Hepatic stellate cell (primary cell): ENCODE measurements around the gene FCHO2.
A peak's percentile ranks its signal among the peaks of the same experiment; 100 is the strongest.
"Not testable (repeated sequence)": the region's sequence is repeated elsewhere in the genome, so short reads cannot be mapped to it uniquely, and the experiment has no call there.

Experiments
- DNase-seq: peaks from one replicate; pipeline ENCODE4 v3.0.0; 2011; ENCODE audit warnings: low spot score

Gene FCHO2, protein sequence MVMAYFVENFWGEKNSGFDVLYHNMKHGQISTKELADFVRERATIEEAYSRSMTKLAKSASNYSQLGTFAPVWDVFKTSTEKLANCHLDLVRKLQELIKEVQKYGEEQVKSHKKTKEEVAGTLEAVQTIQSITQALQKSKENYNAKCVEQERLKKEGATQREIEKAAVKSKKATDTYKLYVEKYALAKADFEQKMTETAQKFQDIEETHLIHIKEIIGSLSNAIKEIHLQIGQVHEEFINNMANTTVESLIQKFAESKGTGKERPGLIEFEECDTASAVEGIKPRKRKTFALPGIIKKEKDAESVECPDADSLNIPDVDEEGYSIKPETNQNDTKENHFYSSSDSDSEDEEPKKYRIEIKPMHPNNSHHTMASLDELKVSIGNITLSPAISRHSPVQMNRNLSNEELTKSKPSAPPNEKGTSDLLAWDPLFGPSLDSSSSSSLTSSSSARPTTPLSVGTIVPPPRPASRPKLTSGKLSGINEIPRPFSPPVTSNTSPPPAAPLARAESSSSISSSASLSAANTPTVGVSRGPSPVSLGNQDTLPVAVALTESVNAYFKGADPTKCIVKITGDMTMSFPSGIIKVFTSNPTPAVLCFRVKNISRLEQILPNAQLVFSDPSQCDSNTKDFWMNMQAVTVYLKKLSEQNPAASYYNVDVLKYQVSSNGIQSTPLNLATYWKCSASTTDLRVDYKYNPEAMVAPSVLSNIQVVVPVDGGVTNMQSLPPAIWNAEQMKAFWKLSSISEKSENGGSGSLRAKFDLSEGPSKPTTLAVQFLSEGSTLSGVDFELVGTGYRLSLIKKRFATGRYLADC

DNA sequence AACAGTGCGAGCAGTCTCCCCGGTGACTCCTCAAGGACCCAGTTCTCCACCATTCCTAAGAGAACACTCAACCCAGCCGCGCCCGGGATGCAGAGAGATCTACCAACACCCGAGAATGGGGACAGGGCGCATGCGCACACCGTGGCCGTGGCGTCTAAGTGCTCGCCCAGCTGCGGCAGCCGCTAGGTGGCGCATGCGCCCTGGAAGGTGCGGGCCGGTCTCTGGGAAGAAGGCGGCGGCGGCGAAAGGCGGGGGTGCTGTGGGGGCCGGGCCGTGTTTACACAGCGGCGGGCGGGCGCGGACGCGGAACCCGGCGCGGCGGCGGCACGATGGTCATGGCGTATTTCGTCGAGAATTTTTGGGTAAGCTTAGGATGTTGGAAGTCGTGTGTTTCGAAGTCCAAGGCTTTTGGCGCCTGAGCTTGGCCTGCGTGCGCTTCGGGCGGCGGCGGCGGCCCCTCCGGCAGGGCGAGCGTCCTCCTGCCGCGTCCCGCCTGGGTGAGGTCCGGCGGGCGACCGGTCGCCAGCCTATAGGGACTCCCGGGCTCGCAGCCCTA, at the start of gene FCHO2:
Gene FCHO2 (plus strand): TSS at position 274 of the 556 bp plus-strand sequence. CDS start 56 bp downstream, at position 330.
- DNase-seq, result peak; percentile 98

DNA sequence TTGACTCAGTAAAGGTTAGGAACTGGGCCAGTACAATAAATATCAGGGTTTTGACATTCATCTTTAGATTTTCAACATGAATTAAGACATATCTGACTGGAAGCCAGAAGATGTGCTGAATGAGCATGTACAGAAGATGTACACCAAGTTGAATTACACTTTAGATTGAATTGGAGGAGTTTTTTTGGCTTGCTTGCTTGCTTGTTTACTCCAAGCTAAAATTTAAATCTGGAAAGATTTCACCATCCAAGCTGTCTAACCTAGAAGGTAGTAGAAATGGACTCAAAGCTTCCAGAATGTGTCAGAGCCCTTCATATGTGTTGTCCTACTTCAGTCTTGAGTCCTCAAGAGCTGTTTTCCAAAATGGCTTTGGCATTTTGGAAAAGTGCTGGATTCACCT, 49.0 kb upstream of the FCHO2 start:
- DNase-seq, result no peak

DNA sequence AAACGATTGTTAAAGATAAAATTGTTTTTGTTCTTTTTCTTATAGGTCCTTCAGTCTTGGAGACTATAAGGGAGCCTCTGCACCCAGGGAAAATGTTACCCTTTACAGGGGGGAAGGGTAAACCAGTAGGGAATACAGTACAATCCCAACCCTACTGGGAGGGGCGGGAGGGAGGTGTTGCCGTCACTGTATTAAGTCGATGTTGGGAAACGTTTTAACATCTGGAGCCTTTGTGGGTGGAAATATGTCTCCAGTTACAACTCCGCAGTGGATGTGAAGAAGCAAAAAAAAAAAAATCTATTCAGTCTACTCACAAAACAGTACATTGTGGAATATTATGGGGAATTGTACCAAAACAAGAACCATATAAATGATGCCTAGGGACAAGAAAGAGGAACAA, 47.2 kb upstream of the FCHO2 start:
- no peak for DNase-seq

DNA sequence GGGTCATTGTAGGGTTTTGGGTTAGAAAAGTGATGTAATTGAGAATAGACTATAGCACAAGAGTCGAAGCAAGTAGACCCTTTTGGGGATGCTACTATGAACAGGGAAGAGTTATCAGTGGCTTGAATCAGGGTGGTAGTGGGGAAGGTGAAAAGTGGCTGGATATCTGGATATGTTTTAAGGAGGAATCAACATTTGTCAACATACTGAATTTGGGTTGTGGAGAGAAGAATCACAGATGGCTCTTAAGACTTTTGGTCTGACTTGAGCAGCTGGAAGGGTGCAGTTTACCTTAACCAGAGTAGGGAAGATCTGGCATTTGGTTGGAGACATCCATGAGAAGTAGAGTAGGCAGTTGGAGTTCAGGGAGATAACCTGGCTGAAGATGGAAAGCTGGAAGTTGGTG, 38.5 kb upstream of the FCHO2 start:
- no peak for DNase-seq

DNA sequence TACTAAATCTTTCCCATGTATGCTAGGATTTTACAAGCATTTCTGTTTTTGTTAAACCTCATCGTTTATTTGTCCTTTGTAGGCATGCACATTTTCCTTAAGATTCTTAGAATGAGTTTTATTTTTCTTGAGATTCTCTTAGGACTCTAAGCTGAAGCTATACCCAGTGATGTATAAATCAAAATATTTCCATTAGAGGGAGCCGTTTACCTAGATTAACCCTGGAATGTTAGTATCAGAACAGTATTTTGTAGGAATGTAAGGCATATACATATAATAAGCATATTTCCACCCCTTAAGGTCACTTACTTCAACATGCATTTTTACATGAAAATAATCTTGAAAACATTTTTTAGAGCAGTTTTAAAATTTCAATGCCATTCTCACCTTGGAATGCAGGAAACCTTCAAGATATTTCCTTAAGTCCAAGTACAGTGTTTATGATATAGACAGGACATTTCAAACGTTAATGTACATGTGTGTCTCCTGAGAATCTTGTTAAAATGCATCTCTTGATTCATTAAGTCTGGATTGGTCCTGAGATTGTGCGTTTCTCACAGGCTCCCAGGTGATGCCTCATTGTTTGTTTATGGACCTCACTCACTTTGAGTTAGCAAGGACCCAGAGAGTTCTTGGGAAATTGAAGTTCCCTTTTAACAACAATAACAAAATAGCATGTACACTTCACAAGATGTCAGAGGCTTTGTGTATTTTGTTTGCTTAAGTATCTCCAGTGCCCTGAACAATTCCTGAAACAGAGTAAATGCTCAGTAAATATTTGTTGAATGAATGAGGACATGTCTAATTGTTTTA, 34.9 kb upstream of the FCHO2 start:
- DNase-seq, result peak; percentile 27

DNA sequence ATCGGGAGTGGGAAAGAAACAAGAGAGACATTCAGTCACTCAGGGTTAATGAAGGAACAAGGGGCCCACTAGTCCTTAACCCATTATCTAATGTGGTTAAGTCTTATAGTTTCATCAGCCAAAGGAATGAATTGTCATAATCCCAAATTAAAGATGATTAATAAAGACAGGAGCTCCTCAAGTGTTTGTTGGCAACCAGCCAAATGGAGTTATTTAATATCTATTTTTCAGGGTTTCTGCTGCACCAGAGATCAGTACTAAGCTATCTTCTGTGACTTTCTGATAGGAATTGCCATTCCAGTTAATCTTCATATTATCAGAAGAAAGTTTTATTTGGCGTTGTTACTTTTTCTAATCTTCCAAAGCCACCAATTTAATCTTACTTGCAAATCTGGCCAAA, 34.0 kb upstream of the FCHO2 start:
- no peak for DNase-seq

DNA sequence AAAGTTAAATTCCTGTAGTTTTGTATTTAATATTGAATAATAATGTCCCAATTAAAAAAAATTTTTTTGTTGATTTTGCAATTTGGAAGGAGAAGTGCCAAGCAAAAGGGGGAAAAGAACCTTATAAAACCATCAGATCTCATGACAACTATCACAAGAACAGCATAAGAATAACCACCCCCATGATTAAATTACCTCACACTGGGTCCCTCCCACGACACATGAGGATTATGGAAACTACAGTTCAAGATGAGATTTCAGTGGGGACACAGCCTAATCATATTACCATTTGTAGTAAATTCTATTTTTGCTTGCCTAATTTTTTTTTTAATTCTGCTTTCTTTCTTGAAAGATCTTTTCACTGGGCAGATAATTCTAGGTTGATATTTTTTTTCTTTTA, 33.4 kb upstream of the FCHO2 start:
- DNase-seq, result no peak

DNA sequence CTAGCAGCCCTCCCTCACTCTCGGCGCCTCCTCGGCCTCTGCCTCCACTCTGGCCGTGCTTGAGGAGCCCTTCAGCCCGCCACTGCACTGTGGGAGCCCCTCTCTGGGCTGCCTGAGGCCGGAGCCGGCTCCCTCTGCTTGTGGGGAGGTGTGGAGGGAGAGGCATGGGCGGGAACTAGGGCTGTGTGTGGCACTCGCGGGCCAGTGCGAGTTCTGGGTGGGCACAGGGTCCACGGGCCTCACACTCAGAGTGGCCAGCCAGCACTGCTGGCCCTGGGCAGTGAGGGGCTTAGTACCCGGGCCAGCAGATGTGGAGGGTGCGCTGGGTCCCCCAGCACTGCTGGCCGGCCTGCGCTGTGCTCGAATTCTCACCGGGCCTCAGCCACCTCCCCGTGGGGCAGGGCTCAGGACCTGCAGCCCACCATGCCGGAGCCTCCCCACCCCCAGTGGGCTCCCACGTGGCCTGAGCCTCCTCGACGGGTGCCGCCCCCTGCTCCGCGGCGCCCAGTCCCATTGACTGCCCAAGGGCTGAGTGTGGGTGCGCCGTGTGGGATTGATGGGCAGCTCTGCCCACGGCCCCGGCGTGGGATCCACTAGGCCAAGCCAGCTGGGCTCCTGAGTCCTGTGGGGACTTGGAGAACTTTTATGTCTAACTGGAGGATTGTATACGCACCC, 30.4 kb upstream of the FCHO2 start:
- DNase-seq, result no peak

DNA sequence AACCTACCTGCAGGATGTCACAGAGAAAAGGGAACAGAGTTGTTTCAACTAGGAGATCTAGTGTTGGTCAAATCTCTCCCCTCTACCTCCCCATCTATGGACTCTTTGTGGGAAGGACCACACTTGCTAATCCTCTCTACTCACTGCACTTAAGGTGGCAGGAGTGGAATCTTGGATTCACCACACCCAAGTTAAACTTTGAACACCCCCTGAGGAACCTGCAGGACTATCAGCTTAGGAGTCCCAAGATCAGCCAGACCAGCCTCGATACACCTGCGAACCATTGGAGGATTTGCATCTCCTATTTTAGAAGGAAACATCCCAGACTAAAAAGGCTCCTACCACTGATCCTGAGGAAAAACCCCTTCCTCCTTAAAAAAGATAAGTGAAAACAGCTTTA, 23.2 kb upstream of the FCHO2 start:
- not testable (repeated sequence) for DNase-seq

DNA sequence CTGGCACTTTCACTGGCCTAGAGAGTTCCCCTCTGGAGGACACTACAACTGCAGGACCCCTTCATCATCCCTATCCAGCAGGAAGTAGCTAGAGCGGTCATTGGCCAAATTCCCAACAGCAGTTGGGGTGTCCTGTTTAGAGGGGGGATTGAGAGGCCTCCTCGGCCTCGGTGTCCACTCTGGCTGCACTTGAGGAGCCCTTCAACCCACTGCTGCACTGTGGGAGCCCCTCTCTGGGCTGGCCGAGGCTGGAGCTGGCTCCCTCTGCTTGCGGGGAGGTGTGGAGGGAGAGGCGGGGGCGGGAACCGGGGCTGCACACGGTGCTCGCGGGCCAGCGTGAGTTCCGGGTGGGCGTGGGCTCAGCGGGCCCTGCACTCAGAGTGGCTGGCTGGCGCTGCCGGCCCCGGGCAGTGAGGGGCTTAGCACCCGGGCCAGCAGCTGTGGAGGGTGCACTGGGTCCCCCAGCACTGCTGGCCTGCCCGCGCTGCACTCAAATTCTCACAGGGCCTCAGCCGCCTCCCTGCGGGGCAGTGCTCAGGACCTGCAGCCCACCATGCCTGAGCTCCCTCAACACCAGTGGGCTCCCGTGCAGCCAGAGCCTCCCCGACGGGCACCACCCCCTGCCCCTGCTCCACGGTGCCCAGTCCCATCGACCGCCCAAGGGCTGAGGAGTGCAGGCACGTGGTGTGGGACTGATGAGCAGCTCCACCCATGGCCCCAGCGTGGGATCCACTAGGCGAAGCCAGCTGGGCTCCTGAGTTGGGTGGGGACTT, 20.7 kb upstream of the FCHO2 start:
- not testable (repeated sequence) for DNase-seq

DNA sequence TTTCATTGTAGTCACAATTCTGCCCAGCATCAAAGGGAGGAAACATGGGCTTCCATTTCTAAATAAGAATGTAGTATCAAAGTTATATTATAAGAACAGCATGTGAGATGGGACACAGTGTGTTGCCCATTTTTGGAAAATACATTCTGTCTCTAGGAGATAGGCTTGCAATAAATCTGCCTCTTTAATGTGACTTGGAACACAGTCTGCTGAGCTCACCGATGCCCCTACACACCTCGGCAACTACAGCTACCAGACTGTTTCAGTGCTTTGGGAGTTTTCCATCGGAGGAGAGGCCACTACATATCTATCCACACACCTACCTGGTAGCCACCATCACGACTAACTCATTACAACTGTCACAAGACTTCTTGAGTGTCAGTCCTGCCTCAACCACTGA, 18.9 kb upstream of the FCHO2 start:
- no peak for DNase-seq

DNA sequence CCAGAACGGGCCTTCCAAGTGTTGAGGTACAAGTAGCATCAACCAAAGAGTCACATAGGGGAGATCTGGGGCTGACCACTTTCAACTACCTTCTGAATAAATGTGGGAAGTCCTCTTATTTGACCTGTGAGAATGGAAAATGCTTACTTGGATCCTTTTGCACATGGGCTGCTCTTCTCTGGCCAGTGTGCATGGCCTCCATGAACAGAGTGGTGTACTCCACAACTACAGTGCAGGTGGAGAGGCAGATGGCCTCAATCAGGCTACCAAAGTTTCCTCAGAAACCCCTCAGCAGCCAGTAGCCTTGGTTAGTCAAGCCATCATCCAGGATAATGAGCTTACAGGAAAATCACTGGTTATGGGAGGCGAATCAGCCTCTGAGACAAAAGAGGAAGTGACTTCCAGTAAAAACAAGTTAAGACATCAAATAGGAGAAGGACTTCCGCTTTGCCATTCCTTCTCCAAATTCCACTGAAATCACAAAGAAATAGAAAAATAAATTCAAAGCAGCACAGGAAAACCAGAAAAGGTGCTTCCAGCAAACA, 18.3 kb upstream of the FCHO2 start:
- DNase-seq, result no peak

DNA sequence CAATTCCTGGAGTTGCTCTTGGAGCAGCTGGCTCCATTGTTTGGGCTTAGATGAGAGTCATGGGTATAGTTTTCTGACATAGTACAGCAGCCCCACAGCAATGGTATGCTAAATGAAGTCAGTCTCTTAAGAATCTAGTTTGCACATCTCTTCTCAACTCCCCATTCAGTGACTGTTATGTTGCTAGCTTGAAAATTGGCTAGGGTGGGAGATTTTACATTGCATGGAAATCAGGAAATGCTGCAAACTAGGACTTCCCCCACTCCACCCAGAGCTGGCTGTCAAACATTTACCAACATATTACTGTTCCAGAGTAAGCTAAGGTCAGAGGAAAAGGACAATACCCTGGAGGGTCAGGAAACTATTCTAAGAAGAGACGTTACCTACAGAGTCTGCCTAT, 17.6 kb upstream of the FCHO2 start:
- no peak for DNase-seq

DNA sequence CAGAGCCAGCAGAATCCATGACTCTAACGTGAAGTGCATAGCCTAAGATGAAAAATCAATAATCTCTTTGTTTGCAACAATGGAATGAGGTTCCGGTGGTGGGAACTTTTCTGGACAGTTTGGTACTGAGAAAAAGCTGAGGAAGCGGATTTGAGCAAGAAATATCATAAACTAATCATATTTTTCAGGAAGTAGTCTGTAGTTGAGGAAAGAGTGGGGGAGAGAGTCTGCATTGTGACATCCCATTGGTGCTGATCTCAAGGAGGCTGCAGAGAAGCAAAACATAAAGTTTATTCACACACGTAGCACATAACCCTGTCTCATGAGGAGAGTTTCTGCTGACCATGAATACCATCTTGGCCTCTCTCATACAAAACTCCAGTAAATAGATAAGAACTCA, 15.8 kb upstream of the FCHO2 start:
- DNase-seq, result no peak

DNA sequence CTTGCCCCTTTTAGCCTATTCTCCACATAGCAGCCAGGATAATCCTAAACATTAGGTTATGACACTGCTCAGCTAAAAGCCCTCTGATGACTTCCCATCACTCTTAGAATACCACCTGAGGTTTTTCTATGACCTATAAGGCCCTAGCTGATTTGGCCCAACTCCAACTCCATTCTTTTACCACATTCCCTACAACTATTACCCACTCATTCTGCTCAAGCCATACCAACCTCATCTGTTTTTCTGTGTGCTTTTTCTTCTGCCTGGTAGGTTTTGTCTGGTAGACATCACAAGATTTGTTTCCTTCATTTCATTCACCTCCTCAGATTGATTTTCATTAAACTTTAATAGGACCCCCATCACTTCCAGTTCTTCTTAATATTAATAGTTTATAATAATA, 12.5 kb upstream of the FCHO2 start:
- no peak for DNase-seq

DNA sequence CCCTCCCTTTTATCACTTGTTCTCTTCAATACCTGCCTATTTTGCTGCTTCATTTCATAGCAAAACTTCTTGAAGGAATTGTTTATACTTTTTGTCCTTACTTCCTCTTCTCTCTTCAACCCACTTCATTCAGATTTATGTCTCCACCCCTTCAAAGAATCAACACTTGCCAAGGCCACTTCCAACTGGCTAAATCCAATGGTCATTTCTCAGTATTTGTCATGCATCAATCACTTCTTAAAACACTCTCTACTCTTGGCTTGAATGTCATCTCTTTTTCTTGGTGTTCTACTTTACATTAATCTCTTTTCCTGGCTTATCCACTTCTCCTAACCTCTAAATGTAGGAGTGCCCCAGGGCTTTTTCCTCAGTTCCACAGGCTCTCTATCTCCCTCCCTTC, 8.3 kb upstream of the FCHO2 start:
- no peak for DNase-seq

DNA sequence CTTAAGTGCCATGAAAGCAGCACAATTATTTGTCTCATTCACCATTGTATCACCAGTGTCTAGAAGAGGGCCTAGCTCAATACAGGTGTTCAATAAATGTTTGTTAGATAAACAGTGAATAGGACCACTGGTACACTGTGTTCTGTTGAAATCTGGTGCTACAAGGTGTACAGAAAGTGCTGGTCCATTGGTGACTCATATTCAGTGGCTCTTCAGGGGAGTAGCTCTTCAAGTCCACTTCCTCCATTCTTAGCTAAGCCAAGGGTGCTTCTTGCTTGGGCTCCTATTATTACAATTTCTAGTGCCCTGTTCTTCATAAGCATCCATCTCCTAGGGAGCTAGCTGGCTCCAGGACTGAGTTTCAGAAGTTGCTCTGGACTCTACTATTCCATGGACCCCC, 6.4 kb upstream of the FCHO2 start:
- no peak for DNase-seq

DNA sequence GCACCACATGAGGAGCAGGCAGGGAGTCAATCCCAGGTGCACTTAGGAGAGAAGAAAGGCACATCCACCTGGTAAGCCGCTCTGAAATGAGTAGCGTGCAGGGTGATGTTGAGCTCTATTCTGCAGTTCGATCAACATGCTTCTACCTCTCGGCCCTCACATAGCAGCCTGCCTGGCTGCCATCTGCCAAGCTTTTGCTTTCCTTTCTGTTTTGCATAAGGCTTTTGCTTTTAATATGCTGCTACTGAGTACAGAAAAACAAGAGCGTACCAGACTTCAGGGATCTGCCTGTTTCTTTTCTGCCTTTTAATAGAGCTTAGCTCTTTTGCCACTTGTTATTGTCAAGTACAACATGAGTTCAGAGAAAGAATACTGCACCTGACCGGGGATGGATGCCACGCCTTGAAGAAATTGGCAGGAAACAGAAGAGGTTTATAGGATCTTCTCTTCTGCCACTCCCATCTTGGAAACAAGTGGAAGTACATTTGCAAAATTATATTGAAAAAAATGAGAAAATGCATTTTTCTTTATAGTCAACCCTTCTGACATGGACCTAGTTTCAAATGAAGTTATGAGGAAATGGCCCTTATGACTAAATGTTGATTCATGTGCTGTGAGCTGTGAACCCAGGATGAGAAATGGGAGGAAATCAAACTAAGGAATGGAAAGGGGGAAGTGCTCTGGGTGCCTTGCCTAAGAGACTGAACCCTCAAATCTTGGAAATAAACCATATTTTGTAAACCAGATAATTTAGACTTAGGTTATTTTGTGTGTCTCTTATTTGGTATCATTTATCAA, 4.0 kb upstream of the FCHO2 start:
- DNase-seq, result peak; percentile 71

DNA sequence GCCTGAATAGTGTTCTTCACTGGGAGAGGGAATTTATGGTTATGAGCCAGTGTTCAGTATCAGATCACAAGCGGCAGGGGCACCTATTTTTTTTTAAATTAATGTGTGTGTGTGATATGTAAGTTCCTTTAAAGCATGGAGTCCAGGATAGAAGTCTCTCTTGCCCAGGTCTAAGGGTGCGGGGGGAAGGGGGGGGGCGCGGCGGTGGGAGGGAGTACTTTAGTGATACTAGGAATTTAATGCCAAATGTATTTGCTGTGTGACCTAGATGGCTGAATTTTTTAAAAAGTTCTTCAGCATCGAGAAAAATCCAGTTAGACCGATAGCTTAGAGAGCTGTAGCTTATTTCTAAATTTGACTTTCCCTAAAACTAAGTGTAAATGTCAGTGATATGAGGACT, 1.5 kb upstream of the FCHO2 start:
- DNase-seq, result no peak
